ENCODE results near the gene MSI2.

GRCh38 chr17:57498443-57498842 lies 242.1 kb downstream of the MSI2 start:
- TF ChIP-seq CTCF (IDR thresholded peaks at IDR 0.05) (no peak), POLR2A (IDR thresholded peaks at IDR 0.05) (no peak), POLR2AphosphoS5 (IDR thresholded peaks at IDR 0.05) (no peak)

Measured in sigmoid colon (tissue), 4 donors.